OCI-LY7 (cell line): ENCODE results near the gene CTPS1.

Experiments used
- EZH2phosphoT487 ChIP-seq: fragments of 200-600 bp; sonication (generic); IDR thresholded peaks from 2 replicates; pipeline ENCODE4 v1.6.1; 2018; ENCODE audit warnings: low read depth, borderline replicate concordance, mild to moderate bottlenecking, mixed run types, antibody characterized with exemption, low read length, moderate library complexity, mixed read lengths
- TF ChIP-seq, protein P1 (sequence below): fragments of 200-600 bp; sonication (generic); conservative IDR thresholded peaks from 2 replicates; pipeline ENCODE4 v1.5.1; 2014; ENCODE audit warnings: mild to moderate bottlenecking, antibody characterized with exemption, low read length, moderate library complexity, mixed read lengths

DNA sequence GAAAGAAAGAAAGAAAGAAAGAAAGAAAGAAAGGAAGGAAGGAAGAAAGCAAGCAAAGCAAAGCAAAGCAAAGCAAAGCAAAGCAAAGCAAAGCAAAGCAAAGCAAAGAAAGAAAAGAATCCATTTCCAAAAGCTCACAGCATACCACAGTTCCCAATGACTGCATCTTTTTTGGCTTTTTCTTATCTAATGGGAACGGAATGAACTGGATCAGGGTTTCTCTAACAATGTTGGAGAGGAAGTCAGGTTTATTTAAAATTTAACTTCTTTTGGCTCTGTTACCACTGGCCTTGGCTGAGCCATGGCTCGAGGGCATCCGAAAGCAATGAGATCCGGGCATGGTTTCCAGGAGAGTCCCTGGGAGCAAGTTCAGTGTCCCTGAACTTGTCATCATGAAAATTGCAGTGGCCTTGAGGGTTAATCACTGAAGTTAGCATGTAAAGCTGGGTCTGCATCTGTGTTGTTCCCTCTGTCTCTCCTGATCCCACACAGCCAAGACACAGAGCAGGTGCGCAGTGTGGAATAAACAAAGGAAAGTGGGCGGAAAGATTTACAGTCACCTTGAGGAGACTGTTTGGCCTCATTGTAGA, 34.6 kb upstream of the CTPS1 start:
- TF ChIP-seq, protein P1, sequence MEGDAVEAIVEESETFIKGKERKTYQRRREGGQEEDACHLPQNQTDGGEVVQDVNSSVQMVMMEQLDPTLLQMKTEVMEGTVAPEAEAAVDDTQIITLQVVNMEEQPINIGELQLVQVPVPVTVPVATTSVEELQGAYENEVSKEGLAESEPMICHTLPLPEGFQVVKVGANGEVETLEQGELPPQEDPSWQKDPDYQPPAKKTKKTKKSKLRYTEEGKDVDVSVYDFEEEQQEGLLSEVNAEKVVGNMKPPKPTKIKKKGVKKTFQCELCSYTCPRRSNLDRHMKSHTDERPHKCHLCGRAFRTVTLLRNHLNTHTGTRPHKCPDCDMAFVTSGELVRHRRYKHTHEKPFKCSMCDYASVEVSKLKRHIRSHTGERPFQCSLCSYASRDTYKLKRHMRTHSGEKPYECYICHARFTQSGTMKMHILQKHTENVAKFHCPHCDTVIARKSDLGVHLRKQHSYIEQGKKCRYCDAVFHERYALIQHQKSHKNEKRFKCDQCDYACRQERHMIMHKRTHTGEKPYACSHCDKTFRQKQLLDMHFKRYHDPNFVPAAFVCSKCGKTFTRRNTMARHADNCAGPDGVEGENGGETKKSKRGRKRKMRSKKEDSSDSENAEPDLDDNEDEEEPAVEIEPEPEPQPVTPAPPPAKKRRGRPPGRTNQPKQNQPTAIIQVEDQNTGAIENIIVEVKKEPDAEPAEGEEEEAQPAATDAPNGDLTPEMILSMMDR = no peak
- TF ChIP-seq EZH2phosphoT487 = no peak
